Breast epithelium (tissue), 3 donors: ENCODE measurements around the gene PIK3CA.

ENCODE experiments used
- CTCF ChIP-seq, 3 donors: fragments of 450-650 bp; IDR thresholded peaks; one replicate each; pipeline ENCODE4 v1.5.1; 2016 to 2017; ENCODE audit warnings: antibody characterized with exemption in 3 of 3, mild to moderate bottlenecking in 3 of 3, moderate library complexity in 3 of 3
- POLR2A ChIP-seq: fragments of 450-650 bp; IDR thresholded peaks from one replicate; pipeline ENCODE4 v1.6.1; 2016; ENCODE audit warnings: antibody characterized with exemption, mild to moderate bottlenecking, moderate library complexity
- POLR2AphosphoS5 ChIP-seq, 3 donors: sonication (generic); formaldehyde crosslinking; IDR thresholded peaks; one replicate each; pipeline ENCODE4 v1.6.1; 2017; ENCODE audit warnings: antibody characterized with exemption in 3 of 3

- TF ChIP-seq POLR2A = no peak
- TF ChIP-seq CTCF (IDR thresholded peaks at IDR 0.05) = no peak
- no peak for TF ChIP-seq POLR2AphosphoS5 (IDR thresholded peaks at IDR 0.05)
Measured at GRCh38 chr3:179192542-179192941, 44.4 kb downstream of the PIK3CA start.
